Chondrocyte (in vitro differentiated cells): ENCODE measurements around the gene PRMT5. TPM values are rescaled to one million over a fixed set of nuclear protein-coding genes. Genes with fewer than 3 reads are reported as not detected.

Experiments
- DNase-seq: peaks from one replicate; pipeline ENCODE4 v3.0.0; 2021; ENCODE audit warnings: mixed read lengths, low spot score
- H3K27ac Mint-ChIP-seq: one replicate; pipeline ENCODE4 v1.8.0; 2021; ENCODE audit warnings: mild to moderate bottlenecking, moderate library complexity, mixed read lengths; ENCODE audit not compliant: unreplicated experiment
- H3K27me3 Mint-ChIP-seq: 2 replicates; pipeline ENCODE4 v1.8.0; 2021; ENCODE audit warnings: low read depth, mixed read lengths
- H3K36me3 Mint-ChIP-seq: 2 replicates; pipeline ENCODE4 v1.8.0; 2021; ENCODE audit warnings: low read depth, mixed read lengths
- H3K4me1 Mint-ChIP-seq: 2 replicates; pipeline ENCODE4 v1.8.0; 2021; ENCODE audit warnings: low read depth, mild to moderate bottlenecking, mixed read lengths
- H3K4me3 Mint-ChIP-seq: one replicate; pipeline ENCODE4 v1.8.0; 2021; ENCODE audit warnings: mild to moderate bottlenecking, moderate library complexity, mixed read lengths; ENCODE audit not compliant: unreplicated experiment
- H3K9me3 Mint-ChIP-seq: 2 replicates; pipeline ENCODE4 v1.8.0; 2021; ENCODE audit warnings: low read depth, mixed read lengths
- total RNA-seq: library from RNA; stranded (reverse); gene quantifications from 3 replicates; pipeline ENCODE4 v1.2.1, GENCODE V29; 2021
- TF ChIP-seq, protein P1 (sequence below): fragments of 200-600 bp; sonication (generic); IDR thresholded peaks from 2 replicates; pipeline ENCODE4 v1.5.0; 2021; ENCODE audit warnings: antibody characterized with exemption, mild to moderate bottlenecking, moderate library complexity

Gene PRMT5
- total RNA-seq, 1 donor from 2014 or later: 50.4 TPM

DNA sequence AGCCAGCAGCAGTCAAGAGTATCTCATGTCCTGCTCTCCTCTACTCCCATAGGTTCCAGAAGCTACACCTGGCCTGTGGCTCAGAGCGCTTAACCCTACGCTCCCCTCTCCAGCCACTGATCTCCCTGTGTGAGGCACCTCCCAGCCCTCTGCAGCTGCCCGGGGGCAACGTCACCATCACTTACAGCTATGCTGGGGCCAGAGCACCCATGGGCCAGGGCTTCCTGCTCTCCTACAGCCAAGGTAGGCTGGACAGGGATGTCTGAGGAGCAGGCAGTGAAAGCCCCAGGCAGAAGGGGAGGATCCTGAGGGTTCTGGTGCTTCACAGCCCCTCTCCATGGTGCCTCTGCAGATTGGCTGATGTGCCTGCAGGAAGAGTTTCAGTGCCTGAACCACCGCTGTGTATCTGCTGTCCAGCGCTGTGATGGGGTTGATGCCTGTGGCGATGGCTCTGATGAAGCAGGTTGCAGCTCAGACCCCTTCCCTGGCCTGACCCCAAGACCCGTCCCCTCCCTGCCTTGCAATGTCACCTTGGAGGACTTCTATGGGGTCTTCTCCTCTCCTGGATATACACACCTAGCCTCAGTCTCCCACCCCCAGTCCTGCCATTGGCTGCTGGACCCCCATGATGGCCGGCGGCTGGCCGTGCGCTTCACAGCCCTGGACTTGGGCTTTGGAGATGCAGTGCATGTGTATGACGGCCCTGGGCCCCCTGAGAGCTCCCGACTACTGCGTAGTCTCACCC is 54.0 kb downstream of the PRMT5 start:
- Mint-ChIP-seq H3K27me3 (no peaks in the 10 kb centered on the region), H3K27ac (no peak overlapping the region), H3K36me3 (peaks cover 37% of the 10 kb centered on the region), H3K4me1 (peaks cover 25% of the 10 kb centered on the region), H3K9me3 (no peaks in the 10 kb centered on the region), H3K4me3 (no peak overlapping the region)
- no peak for DNase-seq
- TF ChIP-seq, protein P1, sequence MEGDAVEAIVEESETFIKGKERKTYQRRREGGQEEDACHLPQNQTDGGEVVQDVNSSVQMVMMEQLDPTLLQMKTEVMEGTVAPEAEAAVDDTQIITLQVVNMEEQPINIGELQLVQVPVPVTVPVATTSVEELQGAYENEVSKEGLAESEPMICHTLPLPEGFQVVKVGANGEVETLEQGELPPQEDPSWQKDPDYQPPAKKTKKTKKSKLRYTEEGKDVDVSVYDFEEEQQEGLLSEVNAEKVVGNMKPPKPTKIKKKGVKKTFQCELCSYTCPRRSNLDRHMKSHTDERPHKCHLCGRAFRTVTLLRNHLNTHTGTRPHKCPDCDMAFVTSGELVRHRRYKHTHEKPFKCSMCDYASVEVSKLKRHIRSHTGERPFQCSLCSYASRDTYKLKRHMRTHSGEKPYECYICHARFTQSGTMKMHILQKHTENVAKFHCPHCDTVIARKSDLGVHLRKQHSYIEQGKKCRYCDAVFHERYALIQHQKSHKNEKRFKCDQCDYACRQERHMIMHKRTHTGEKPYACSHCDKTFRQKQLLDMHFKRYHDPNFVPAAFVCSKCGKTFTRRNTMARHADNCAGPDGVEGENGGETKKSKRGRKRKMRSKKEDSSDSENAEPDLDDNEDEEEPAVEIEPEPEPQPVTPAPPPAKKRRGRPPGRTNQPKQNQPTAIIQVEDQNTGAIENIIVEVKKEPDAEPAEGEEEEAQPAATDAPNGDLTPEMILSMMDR: no peak

DNA sequence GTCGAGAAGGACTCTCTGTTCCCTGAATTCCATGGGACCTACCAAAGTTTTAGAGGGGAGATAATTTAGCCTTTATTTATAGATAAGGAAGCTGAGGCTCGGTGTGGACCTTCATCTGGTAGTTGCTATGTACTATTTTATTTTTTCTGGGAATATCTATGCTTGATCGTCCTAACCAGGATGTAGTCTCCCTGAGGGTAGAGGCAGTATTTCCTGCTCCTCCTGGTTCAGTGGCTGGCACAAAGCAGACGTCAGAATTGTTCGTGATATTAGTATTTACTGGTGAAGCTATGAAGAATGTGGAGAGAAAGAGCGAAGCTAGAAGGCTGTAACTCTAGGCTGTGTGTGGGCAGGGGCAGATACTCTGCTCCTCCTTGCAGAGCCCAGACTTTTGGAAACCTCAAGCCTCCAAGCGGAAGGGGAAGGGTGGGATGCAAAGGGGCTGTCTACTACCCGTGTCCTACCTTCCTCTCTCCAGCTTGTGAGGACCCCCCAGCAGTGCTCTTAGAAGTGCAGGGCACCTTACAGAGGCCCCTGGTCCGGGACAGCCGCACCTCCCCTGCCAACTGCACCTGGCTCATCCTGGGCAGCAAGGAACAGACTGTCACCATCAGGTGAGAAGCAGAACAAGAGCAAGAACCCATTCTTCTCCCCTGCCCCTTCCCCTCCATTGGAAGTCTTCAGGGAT is 56.2 kb downstream of the PRMT5 start:
- DNase-seq: no peak
- H3K27me3 Mint-ChIP-seq: no peaks in the 10 kb centered on the region
- H3K4me1 Mint-ChIP-seq: peaks cover 25% of the 10 kb centered on the region
- H3K9me3 Mint-ChIP-seq: no peaks in the 10 kb centered on the region
- H3K27ac Mint-ChIP-seq: peak overlapping the region; percentile 94
- peak overlapping the region; percentile 87 for H3K4me3 Mint-ChIP-seq
- H3K36me3 Mint-ChIP-seq: peaks cover 25% of the 10 kb centered on the region
- TF ChIP-seq, protein P1: peak; percentile 58

DNA sequence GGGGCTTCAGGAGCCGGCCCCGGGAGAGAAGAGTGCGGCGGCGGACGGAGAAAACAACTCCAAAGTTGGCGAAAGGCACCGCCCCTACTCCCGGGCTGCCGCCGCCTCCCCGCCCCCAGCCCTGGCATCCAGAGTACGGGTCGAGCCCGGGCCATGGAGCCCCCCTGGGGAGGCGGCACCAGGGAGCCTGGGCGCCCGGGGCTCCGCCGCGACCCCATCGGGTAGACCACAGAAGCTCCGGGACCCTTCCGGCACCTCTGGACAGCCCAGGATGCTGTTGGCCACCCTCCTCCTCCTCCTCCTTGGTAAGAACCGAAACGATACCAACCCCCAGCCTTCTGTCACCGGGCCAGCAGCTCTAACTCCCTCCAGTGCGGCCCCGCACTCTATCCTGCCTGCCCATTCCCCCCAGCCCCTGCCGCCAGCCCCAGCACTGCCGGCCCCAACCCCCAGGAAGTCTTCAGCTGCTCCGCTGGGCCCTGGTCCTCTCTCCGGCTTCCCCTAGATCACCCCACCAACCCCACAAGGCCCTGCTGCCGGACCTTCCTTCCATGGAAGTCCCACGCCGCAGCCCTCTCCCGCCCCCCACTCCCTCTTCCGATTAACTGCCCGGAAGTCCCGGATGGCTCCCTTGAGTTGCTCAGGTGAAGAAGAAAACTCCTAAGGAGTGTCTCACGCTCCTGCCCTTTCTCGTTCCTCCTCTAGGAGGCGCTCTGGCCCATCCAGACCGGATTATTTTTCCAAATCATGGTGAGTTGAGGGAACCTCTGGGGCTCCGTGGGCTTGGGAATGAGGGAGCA is 56.9 kb downstream of the PRMT5 start:
- H3K27me3 Mint-ChIP-seq: no peaks in the 10 kb centered on the region
- no peak for DNase-seq
- peak overlapping the region; percentile 94 for H3K27ac Mint-ChIP-seq
- H3K4me1 Mint-ChIP-seq: peaks cover 25% of the 10 kb centered on the region
- H3K36me3 Mint-ChIP-seq: peaks cover 20% of the 10 kb centered on the region
- TF ChIP-seq, protein P1: peak; percentile 94
- no peaks in the 10 kb centered on the region for H3K9me3 Mint-ChIP-seq
- peak overlapping the region; percentile 87 for H3K4me3 Mint-ChIP-seq

DNA sequence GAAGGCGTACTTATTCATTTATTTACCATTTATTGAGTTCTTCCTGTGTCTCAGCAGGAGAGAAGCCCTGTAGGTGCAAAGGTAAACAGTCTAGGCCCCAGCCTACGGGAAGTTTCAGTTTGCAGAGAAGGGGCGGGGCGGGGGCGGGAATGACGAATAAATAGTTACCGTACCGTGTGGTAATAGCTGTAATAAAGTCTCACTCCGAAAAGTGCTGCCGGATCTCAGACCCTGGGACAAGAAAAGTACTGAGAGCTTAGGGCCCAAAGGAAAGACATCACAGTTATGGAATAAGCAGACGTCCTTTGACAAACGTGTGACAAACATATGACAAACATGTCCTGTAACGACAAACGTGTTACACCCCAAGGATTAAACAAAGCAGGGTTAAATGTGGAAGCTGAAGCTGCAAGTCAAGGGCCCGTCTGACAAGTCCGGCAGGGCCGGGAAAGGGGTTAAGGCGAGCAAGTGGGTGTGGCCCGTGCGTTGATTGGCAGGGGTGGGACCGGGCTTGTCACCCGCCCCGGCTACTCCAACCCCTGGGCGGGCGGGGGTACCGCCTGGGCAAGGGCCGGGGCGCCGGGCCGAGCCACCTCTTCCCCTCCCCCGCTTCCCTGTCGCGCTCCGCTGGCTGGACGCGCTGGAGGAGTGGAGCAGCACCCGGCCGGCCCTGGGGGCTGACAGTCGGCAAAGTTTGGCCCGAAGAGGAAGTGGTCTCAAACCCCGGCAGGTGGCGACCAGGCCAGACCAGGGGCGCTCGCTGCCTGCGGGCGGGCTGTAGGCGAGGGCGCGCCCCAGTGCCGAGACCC is 57.7 kb downstream of the PRMT5 start, which contains the start of gene LRP10:
LRP10 (plus strand) TSS at position 517 of the 809 bp plus-strand sequence. CDS start 564 bp downstream, outside the sequence.
- H3K27me3 Mint-ChIP-seq: no peaks in the 10 kb centered on the region
- peak within 1 kb of the TSS; percentile 87 for H3K4me3 Mint-ChIP-seq
- TF ChIP-seq, protein P1: peak; percentile 22
- peaks cover 25% of the 10 kb centered on the region for H3K4me1 Mint-ChIP-seq
- DNase-seq: no peak
- H3K27ac Mint-ChIP-seq: peak within 1 kb of the TSS; percentile 97
- no peaks in the 10 kb centered on the region for H3K9me3 Mint-ChIP-seq
- H3K36me3 Mint-ChIP-seq: peaks cover 20% of the 10 kb centered on the region
